Inferior parietal cortex (tissue), 1 donor: ENCODE data around the gene SMARCB1.

Source experiments
- DNase-seq: peaks from one replicate; pipeline ENCODE4 v3.0.0-alpha.2; 2016; ENCODE audit errors: extremely low spot score

Gene SMARCB1

DNA sequence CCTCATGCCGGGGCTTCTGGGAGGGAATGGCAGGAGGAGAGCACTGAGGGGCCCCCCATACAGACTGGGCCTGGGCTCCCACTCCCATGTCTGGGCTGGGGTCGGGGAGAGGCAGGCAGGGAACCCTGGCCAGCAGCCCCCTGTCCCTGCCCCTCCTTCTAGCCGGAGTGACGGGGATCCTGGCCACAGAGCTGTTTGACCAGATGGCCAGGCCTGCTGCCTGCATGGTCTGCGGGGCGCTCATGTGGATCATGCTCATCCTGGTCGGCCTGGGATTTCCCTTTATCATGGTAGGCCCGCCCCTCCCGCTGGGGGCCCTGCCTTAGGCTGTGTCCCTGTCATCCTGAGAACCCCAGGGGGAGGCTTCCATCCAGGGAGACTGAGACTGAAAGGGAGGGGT, 97.4 kb downstream of the SMARCB1 start:
- no peak for DNase-seq
